Muscle layer of colon (tissue), 2 donors: Measurements from ENCODE around the gene CRBN.

Source experiments
- H3K27ac ChIP-seq: one replicate; pipeline ENCODE4 v1.7.0; 2013; ENCODE audit warnings: low read depth, mild to moderate bottlenecking, low read length, moderate library complexity
- H3K27me3 ChIP-seq, 2 donors: one replicate each; pipeline ENCODE4 v1.7.0; 2013; ENCODE audit warnings: low read length in 2 of 2, mild to moderate bottlenecking in 2 of 2; ENCODE audit not compliant: insufficient read depth in 2 of 2, control insufficient read depth in 1 of 2
- H3K36me3 ChIP-seq: one replicate; pipeline ENCODE4 v1.7.0; 2013; ENCODE audit warnings: mild to moderate bottlenecking, low read length; ENCODE audit not compliant: insufficient read depth
- H3K4me1 ChIP-seq: one replicate; pipeline ENCODE4 v1.7.0; 2013; ENCODE audit warnings: mild to moderate bottlenecking, low read length; ENCODE audit not compliant: insufficient read depth
- H3K4me3 ChIP-seq, 2 donors: one replicate each; pipeline ENCODE4 v1.7.0; 2013; ENCODE audit warnings: low read length in 2 of 2, low read depth in 1 of 2, mild to moderate bottlenecking in 1 of 2, moderate library complexity in 1 of 2
- H3K9ac ChIP-seq: one replicate; pipeline ENCODE4 v1.7.0; 2013; ENCODE audit warnings: low read length
- H3K9me3 ChIP-seq: one replicate; pipeline ENCODE4 v1.7.0; 2013; ENCODE audit warnings: mild to moderate bottlenecking, low read length
- donor health status: abdominal sarcoma.
- donor health status: Adenocarcinoma of cecum.

Gene CRBN

GRCh38 chr3:3179407-3180094, at the start of gene CRBN:
CRBN (minus strand) TSS chr3:3179691; CDS start chr3:3179687, 4 bp downstream.
- H3K27ac ChIP-seq, result peak within 1 kb of the TSS; percentile 76
- no peaks in the 10 kb centered on the region for H3K27me3 ChIP-seq
- no peaks in the 10 kb centered on the region for H3K36me3 ChIP-seq
- no peaks in the 10 kb centered on the region for H3K9me3 ChIP-seq
- H3K4me1 ChIP-seq, result peaks cover 24% of the 10 kb centered on the region
- H3K4me3 ChIP-seq, result peak within 1 kb of the TSS; percentile 91 to 92
- peak within 1 kb of the TSS; percentile 56 for H3K9ac ChIP-seq

- no peak overlapping the region for H3K27ac ChIP-seq
- H3K4me1 ChIP-seq, result no peaks in the 10 kb centered on the region
- no peak overlapping the region for H3K4me3 ChIP-seq
- H3K9me3 ChIP-seq, result no peaks in the 10 kb centered on the region
- H3K27me3 ChIP-seq, result no peaks in the 10 kb centered on the region
- H3K9ac ChIP-seq, result no peak overlapping the region
- no peaks in the 10 kb centered on the region for H3K36me3 ChIP-seq
These were observed 48.1 kb upstream of the CRBN start for GRCh38 chr3:3227640-3228039.

- Histone ChIP-seq H3K4me1 (no peaks in the 10 kb centered on the region), H3K4me3 (no peak overlapping the region), H3K36me3 (no peaks in the 10 kb centered on the region), H3K27me3 (no peaks in the 10 kb centered on the region), H3K27ac (no peak overlapping the region), H3K9me3 (no peaks in the 10 kb centered on the region), H3K9ac (no peak overlapping the region)
These were observed 42.0 kb upstream of the CRBN start for GRCh38 chr3:3221528-3221927.

- Histone ChIP-seq H3K9me3 (no peaks in the 10 kb centered on the region), H3K27ac (no peak overlapping the region), H3K4me1 (no peaks in the 10 kb centered on the region), H3K36me3 (no peaks in the 10 kb centered on the region), H3K9ac (no peak overlapping the region), H3K27me3 (no peaks in the 10 kb centered on the region), H3K4me3 (no peak overlapping the region)
These were observed 36.9 kb upstream of the CRBN start for GRCh38 chr3:3216401-3216800.

GRCh38 chr3:3212781-3213440, 33.4 kb upstream of the CRBN start:
- Histone ChIP-seq H3K9ac (no peak overlapping the region), H3K27ac (no peak overlapping the region), H3K36me3 (no peaks in the 10 kb centered on the region), H3K9me3 (no peaks in the 10 kb centered on the region), H3K4me1 (no peaks in the 10 kb centered on the region), H3K4me3 (no peak overlapping the region), H3K27me3 (no peaks in the 10 kb centered on the region)

GRCh38 chr3:3209714-3210113, 30.2 kb upstream of the CRBN start:
- no peak overlapping the region for H3K27ac ChIP-seq
- H3K27me3 ChIP-seq, result no peaks in the 10 kb centered on the region
- no peaks in the 10 kb centered on the region for H3K4me1 ChIP-seq
- no peaks in the 10 kb centered on the region for H3K9me3 ChIP-seq
- no peaks in the 10 kb centered on the region for H3K36me3 ChIP-seq
- no peak overlapping the region for H3K4me3 ChIP-seq
- no peak overlapping the region for H3K9ac ChIP-seq

- H3K9ac ChIP-seq, result no peak overlapping the region
- no peaks in the 10 kb centered on the region for H3K27me3 ChIP-seq
- H3K4me1 ChIP-seq, result no peaks in the 10 kb centered on the region
- H3K4me3 ChIP-seq, result no peak overlapping the region
- no peak overlapping the region for H3K27ac ChIP-seq
- no peaks in the 10 kb centered on the region for H3K9me3 ChIP-seq
- H3K36me3 ChIP-seq, result no peaks in the 10 kb centered on the region
These were observed 29.6 kb upstream of the CRBN start for GRCh38 chr3:3209057-3209456.

GRCh38 chr3:3201611-3202010, 22.1 kb upstream of the CRBN start:
- no peaks in the 10 kb centered on the region for H3K27me3 ChIP-seq
- H3K27ac ChIP-seq, result no peak overlapping the region
- H3K9ac ChIP-seq, result no peak overlapping the region
- H3K4me3 ChIP-seq, result no peak overlapping the region
- H3K4me1 ChIP-seq, result no peaks in the 10 kb centered on the region
- H3K9me3 ChIP-seq, result no peaks in the 10 kb centered on the region
- no peaks in the 10 kb centered on the region for H3K36me3 ChIP-seq

GRCh38 chr3:3200632-3201212, 21.2 kb upstream of the CRBN start:
- H3K9me3 ChIP-seq, result no peaks in the 10 kb centered on the region
- no peak overlapping the region for H3K9ac ChIP-seq
- H3K27ac ChIP-seq, result no peak overlapping the region
- no peaks in the 10 kb centered on the region for H3K27me3 ChIP-seq
- no peaks in the 10 kb centered on the region for H3K4me1 ChIP-seq
- H3K4me3 ChIP-seq, result no peak overlapping the region
- H3K36me3 ChIP-seq, result no peaks in the 10 kb centered on the region

- H3K9ac ChIP-seq, result no peak overlapping the region
- no peaks in the 10 kb centered on the region for H3K27me3 ChIP-seq
- no peaks in the 10 kb centered on the region for H3K9me3 ChIP-seq
- no peak overlapping the region for H3K27ac ChIP-seq
- no peak overlapping the region for H3K4me3 ChIP-seq
- H3K4me1 ChIP-seq, result no peaks in the 10 kb centered on the region
- no peaks in the 10 kb centered on the region for H3K36me3 ChIP-seq
These were observed 19.8 kb upstream of the CRBN start for GRCh38 chr3:3199306-3199705.

- Histone ChIP-seq H3K4me1 (no peaks in the 10 kb centered on the region), H3K27ac (no peak overlapping the region), H3K4me3 (no peak overlapping the region), H3K9me3 (no peaks in the 10 kb centered on the region), H3K27me3 (no peaks in the 10 kb centered on the region), H3K9ac (no peak overlapping the region), H3K36me3 (no peaks in the 10 kb centered on the region)
These were observed 16.8 kb upstream of the CRBN start for GRCh38 chr3:3196148-3196861.
